ENCODE results near the gene QRFP. TPM values are rescaled to one million over a fixed set of nuclear protein-coding genes. Genes with fewer than 3 reads are reported as not detected.

The QRFP gene
- not detected for total RNA-seq

GRCh38 chr9:130896233-130897014, at the start of gene QRFP:
Gene QRFP, minus strand, starts transcription at chr9:130896812. Its CDS starts 2,974 bp downstream, at chr9:130893838.
- DNase-seq = no peak

- DNase-seq = no peak
Observed at GRCh38 chr9:130945173-130945572, 48.6 kb upstream of the QRFP start.

GRCh38 chr9:130944510-130945058, 48.0 kb upstream of the QRFP start:
- no peak for DNase-seq

- no peak for DNase-seq
Observed at GRCh38 chr9:130943777-130944176, 47.2 kb upstream of the QRFP start.

GRCh38 chr9:130943221-130943620, 46.6 kb upstream of the QRFP start:
- no peak for DNase-seq

- DNase-seq = no peak
Observed at GRCh38 chr9:130942679-130943078, 46.1 kb upstream of the QRFP start.

- no peak for DNase-seq
Observed at GRCh38 chr9:130942084-130942483, 45.5 kb upstream of the QRFP start.

- no peak for DNase-seq
Observed at GRCh38 chr9:130940693-130941576, 44.3 kb upstream of the QRFP start.

GRCh38 chr9:130940027-130940549, 43.5 kb upstream of the QRFP start:
- DNase-seq = no peak

- DNase-seq = no peak
Observed at GRCh38 chr9:130939405-130940026, 42.9 kb upstream of the QRFP start.

GRCh38 chr9:130938652-130939404, 42.2 kb upstream of the QRFP start, which contains the start of gene FIBCD1:
Gene FIBCD1, minus strand, starts transcription at chr9:130939247. Its CDS starts 640 bp downstream, at chr9:130938607.
- no peak for DNase-seq

- no peak for DNase-seq
Observed at GRCh38 chr9:130938184-130938651, 41.6 kb upstream of the QRFP start.

GRCh38 chr9:130937146-130938076, 40.8 kb upstream of the QRFP start:
- DNase-seq = no peak

GRCh38 chr9:130936285-130937117, 39.9 kb upstream of the QRFP start:
- no peak for DNase-seq

GRCh38 chr9:130935648-130936271, 39.1 kb upstream of the QRFP start:
- no peak for DNase-seq

- no peak for DNase-seq
Observed at GRCh38 chr9:130934702-130935647, 38.4 kb upstream of the QRFP start.

GRCh38 chr9:130934246-130934645, 37.6 kb upstream of the QRFP start:
- DNase-seq = no peak

Measured in skin of body (tissue), 2 donors.